Right ventricle myocardium inferior (tissue), 1 donor: Measurements from ENCODE around the gene ERFE. TPM values are rescaled to one million over a fixed set of nuclear protein-coding genes. Genes with fewer than 3 reads are reported as not detected.
A peak's percentile ranks its signal among the peaks of the same experiment; 100 is the strongest.
"Not testable (repeated sequence)": the region's sequence is repeated elsewhere in the genome, so short reads cannot be mapped to it uniquely, and the experiment has no call there.

Source experiments
- ATAC-seq: fragments of 200-7000 bp; cut with Tn5 transposase; one replicate; pipeline ENCODE4 v1.9.1; 2020; ENCODE audit warnings: mild to moderate bottlenecking, moderate library complexity
- DNase-seq: peaks from one replicate; pipeline ENCODE4 v3.0.0; 2021; ENCODE audit errors: missing footprints
- intact Hi-C: fragments of 100-400 bp; cut with DNase I; formaldehyde crosslinking; loops from one replicate; pipeline ENCODE4 v1.11.0; 2022
- total RNA-seq: library from RNA; stranded (reverse); fragmentation: NEBNext Ultra II Directional; extraction: Animal tissue kit (Norgen Biotek cat#: 25700); gene quantifications from one replicate; pipeline ENCODE4 v1.2.1, GENCODE V29; 2021
- donor health status: DM: no; HTN: yes; CAD: no; lungs with severe emphysema.

Gene ERFE
- total RNA-seq, 1 donor from 2014 or later: 0.51 TPM

DNA sequence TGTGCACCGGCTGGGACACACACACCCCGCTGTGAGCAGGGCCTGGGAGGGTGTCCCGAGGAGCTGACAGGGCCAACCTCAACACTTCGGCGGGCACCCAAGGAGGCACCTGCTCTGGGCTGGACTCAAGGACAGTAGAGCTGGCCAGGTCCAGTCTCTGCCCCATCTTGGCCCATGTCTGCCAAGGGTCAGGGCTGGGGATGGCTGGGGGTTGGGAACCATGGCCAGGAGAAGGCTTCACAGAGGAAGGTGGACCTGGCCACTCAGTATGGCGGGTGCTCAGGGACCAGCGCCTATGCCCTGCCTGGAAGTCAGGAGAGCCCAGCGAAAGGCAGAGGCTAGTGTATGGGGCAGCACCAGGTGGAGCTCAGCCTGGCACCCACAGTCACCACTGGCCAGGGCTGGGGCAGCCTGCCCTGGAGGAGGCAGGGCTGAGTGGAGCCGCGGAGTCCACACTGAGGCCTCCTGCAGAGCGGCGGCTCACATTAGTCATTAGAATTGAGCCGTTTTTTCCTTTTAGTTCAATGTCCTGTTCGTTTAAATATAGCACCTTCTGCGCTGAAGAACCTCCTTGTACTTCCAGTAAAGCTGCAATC, 4.2 kb downstream of the ERFE start:
- ATAC-seq (no peak), DNase-seq (no peak)
- intact Hi-C loops: loop anchor here (10.0 kb wide), 1 partner anchor 102 kb away; no protein-coding TSS in a partner anchor

DNA sequence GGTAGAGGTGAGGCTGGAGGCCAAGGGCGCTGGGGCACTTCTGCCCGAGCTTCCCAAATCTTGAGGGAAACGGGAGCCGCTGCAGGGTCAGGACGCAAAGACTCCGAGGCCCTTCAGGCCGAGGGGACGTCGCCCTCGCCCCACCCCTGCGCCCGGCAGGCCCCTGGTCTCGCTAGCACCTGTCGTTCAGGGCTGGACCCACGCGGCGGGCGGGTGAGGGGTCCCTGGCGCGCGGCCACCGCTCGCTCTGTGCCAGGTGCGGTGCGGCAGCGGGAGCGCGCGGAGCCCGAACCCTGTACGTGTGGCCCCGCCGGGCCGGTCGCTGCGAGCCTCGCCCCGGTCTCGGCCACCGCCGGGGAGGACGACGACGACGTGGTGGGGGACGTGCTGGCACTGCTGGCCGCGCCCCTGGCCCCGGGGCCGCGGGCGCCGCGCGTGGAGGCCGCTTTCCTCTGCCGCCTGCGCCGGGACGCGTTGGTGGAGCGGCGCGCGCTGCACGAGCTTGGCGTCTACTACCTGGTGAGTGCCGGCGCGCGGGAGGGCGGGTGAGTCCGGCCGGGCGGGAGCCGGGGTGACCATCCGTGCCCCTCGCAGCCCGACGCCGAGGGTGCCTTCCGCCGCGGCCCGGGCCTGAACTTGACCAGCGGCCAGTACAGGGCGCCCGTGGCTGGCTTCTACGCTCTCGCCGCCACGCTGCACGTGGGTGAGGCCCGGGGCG, 4.9 kb downstream of the ERFE start:
- intact Hi-C loops: loop anchor here (10.0 kb wide), 1 partner anchor 101 kb away; no protein-coding TSS in a partner anchor
- no peak for ATAC-seq

DNA sequence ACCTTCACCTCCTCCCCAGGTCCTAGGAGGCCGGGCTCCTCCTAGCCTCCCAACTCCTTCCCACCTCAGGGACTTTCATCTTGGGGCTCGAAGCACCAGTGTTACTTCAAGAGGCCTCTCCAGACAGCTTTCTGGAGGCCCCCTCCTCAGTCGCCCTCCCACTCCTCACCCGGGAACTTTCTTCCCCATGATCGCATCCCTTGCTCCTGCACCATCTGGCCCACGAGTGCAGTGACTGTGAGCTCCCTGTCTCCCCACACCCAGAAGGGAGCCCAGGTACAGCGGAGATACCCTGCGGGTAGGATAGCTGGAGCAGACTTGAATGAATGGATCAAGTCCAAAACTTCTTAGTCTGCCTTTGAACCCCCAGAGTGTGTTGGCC, 6.1 kb downstream of the ERFE start:
- intact Hi-C loops: loop anchor here (10.0 kb wide), 1 partner anchor 100 kb away; no protein-coding TSS in a partner anchor
- no peak for ATAC-seq
- DNase-seq: no peak

More for the DNA sequence above, 4.9 kb downstream of the ERFE start:
- no peak for DNase-seq

DNA sequence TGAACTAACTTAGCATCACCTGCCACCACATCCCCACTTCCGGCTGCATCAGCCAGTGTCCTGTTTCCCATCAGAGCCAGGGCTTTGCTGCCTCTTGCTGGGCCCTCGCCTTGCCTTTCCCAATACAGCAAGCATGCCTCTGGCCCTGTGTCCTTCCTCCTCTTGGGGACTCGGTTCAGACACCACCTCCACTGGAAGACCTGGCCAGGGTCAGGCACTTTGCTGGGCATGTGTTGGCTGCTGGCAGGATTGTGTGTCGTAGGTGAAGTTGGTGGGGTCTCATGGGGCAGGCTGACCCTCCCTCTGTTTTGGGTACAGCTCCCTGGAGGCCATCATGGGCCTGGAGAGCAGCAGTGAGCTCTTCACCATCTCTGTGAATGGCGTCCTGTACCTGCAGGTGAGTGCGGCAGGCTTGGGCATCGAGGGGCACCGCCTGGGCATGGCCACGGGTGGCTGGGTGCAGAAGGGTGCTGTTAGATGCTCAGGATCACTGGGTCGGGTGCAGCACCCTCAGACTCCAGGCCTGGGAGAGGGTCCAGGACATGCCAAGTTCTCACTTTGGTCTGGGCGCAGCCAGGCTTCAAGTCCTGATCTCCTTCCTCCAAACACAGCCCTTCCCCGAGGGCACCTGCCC, 6.6 kb downstream of the ERFE start:
- DNase-seq (no peak), ATAC-seq (no peak)
- intact Hi-C loops: loop anchor here (10.0 kb wide), 1 partner anchor 99 kb away; no protein-coding TSS in a partner anchor

DNA sequence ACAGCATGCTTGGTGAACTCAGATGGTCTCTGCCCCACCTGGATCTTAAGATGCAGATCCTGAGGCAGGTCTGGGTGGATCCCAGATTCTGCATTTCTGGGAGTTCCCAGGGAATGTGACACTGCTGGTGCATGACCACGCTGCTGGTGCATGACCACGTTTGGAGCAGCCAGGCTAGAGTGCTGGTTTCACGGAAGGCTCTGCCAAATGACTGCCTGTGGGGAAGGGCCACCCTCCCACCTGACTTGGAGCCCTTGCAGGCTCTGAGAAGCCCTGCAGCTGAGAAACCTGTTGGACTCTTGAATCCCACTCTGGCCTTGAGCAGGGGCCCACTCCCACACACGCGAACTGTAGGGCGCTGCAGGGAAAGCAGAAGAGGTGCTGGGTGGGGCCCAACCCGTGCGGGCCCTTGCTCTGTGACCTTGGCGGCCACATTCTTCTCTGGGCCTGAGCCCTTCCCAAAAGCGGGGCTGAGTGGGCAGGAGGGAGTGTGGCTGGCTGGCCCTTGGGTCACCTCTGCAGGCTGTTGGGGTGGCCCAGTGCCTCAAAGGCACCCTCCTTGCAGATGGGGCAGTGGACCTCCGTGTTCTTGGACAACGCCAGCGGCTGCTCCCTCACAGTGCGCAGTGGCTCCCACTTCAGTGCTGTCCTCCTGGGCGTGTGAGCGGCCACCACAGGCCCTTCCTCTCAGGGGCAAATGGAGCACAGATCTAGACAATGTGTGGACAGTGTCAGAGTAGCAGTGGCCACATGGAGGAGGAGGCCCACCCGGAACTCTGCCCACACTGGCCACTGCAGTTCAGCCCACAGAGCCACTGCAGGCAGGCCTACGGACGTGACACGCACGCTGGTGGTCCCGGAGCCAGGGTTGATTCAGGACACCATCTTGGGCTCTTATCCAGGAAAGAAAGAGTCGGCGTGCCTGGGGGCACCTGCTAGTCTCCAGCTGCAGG, 7.9 kb downstream of the ERFE start:
- intact Hi-C loops: loop anchor here (10.0 kb wide), 1 partner anchor 98 kb away; no protein-coding TSS in a partner anchor
- ATAC-seq (no peak), DNase-seq (no peak)

DNA sequence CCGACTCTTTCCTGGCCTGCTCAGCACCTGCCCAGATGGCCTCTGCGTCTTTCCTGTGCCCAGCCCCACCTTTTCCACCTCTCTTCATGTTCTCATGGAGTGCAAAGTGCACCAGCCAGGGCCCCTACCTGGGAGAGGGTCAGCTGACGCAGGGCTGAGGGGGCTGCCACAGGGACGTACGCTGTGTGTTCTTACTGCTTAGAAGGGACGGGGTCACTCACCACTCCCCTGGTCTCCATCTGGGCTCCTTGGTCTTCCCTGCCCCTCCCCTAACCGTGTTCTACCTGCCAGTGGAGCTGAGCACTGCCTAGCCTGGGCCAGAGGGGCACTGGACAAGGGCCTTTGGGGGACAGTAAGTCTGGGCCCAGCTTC, 8.6 kb downstream of the ERFE start:
- ATAC-seq: no peak
- intact Hi-C loops: loop anchor here (10.0 kb wide), 1 partner anchor 97 kb away; no protein-coding TSS in a partner anchor
- DNase-seq: no peak

DNA sequence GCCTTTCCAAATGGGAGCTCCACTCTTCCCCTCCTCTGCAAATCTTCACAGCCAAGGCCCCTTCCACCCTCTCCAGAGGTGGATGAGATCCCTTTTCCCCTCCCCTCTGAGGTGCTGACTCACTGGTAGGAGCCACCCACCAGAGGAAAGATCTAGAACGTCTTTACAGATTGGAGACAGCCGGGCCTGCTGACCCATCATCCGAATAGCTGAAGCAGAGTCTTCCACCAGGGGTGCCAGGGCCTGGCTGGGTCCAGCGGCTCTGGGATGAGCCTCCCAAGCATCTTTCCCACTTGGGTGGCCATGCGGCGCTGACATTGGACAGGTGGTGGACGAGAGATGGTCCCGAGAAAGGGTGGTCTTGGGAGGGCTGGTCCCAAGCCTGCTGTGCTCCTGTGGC, 9.0 kb downstream of the ERFE start:
- DNase-seq (no peak), ATAC-seq (no peak)
- intact Hi-C loops: loop anchor here (10.0 kb wide), 1 partner anchor 97 kb away; no protein-coding TSS in a partner anchor

DNA sequence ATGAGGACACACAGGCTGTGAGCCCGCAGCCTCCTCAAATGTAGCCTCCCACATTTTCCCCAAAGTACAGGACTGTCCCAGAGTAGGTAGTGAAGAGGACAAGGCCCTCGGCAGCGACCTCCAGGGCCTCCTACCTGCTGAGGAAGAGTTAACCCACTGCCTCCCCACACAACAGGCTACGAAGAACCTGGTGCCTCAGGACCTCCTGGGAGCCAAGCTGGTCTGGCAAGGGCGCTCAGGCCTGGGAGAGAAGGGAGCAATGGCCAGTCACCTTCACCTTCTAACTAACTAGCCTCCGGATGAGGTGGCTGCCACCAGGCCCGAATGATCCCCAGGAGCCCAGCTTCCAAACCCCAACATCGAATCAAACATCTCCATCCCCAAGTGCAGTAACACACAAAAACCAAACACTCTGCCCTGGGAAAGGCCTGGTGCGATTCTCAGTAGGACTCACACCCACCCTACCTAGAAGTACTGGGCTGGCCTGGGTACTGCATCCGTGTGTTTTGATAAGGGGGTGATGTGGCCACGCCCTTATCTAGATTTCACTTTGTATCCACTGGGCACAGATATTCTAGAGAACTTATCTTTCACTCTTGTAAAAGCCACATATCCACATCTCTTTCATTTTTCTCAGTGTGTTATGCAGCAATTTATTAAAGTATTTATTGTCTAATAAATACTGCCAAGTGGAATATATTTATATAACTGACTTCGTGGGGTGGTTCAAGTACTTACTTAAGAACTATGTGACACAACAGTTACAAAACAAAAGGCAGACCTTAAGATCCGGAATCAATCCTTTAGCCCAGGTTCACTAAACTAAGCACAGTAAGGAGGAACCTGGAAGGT, 9.7 kb downstream of the ERFE start:
- ATAC-seq (no peak), DNase-seq (no peak)
- intact Hi-C loops: loop anchor here (10.0 kb wide), 1 partner anchor 96 kb away; no protein-coding TSS in a partner anchor

DNA sequence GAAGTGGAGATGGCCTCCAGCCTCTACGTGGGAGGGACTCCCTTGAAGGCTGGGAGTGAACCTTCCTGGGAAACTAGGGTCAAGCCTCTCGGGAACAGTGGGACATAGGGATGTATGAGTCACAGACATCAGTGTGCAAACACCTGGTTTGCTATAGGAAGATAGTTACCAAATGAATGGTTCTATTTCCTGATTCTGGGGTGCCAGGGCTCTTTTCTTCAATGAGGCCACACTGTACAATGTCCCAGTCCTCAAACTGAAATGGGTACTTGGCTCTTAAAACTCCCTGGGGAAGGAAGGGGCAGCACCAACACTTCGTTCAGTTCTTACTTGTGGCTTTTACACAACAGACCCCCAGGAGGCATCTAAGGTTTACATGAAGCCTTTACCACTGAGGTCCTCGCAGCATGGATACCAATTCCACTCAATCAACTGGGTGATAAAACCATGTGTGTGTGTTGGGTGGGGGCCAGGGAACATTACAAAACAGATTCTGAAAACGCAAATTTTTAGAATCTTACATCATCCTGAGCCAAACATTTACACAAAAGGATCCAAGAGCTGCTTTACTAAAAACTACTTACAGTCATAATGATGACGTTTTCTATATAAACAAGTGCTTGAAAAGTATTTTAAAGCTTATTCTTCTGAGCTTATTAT, 10.4 kb downstream of the ERFE start:
- DNase-seq (no peak), ATAC-seq (peak; percentile 11)
- intact Hi-C loops: loop anchor here (10.0 kb wide), 1 partner anchor 96 kb away; no protein-coding TSS in a partner anchor

DNA sequence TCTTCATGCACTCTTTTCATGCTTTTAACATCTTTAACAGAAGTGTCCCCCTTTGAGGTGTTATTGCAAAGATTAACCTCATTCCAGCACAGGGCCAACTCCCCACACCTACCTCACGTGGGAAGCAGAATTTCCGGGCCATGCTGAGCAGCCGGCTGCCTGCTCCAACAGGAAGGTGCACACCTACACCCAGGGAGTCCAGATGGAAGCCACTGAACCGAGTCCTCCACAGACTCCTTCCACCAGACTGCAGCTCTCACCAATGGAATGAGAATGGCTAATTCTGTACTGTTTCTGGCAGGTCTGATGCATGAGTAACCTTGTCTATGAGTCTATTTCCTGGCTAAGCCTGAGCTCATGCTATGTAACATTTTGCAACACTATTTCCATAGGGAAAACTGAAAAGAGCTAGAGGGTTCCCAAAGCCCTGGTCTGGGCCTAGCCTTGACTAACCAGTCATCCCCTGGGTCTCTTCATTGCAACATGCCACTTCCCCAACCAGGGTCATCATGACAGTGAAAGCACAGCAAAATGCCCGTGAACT, 11.0 kb downstream of the ERFE start:
- intact Hi-C loops: loop anchor here (10.0 kb wide), 1 partner anchor 95 kb away; no protein-coding TSS in a partner anchor
- ATAC-seq (peak; percentile 71), DNase-seq (no peak)

DNA sequence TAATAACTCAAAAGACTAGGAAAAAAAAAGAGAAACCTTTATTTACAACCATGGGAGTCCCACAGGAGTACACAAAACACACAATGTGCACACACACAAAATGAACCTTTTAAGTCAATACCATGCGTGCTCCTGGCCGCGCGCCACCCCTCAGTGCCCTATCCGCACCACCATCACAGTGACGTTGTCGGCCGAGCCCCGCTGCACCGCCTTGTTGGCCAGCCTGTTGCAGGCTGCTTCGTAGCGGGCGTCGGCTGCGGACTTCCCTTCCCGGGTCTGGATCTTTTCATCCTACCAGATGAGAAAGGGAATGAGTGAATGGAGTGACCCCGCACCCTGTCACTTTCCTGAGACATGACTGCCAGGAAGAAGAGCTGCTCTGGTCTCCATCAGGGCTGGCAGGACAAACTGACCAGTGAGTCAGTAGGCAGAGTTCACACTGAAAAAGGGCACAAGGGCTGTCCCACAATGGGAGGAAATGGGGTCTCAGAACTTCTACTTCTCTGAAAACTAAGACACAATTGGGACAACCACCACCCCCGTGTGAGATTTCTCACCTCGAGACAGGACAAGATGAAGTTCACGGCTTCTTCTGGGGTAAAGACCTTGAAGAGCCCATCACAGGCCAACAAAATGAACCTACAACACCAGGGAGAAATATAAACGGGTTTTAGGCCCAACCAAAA, 11.8 kb downstream of the ERFE start:
- ATAC-seq: no peak
- intact Hi-C loops: no loop called here
- no peak for DNase-seq

DNA sequence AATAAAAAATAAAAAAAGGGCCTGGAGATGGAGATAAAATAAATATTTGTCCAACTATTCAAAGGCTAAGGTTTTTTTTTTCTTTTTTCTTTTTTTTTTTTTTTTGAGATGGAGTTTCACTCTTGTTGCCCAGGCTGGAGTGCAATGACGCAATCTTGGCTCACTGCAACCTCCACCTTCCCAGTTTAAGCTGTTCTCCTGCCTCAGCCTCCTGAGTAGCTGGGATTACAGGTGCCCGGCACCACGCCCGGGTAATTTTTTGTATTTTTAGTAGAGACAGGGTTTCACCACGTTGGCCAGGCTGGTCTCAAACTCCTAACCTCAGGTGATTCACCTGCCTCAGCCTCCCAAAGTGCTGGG, 12.3 kb downstream of the ERFE start:
- ATAC-seq, intact Hi-C loops, DNase-seq: not testable (repeated sequence)

DNA sequence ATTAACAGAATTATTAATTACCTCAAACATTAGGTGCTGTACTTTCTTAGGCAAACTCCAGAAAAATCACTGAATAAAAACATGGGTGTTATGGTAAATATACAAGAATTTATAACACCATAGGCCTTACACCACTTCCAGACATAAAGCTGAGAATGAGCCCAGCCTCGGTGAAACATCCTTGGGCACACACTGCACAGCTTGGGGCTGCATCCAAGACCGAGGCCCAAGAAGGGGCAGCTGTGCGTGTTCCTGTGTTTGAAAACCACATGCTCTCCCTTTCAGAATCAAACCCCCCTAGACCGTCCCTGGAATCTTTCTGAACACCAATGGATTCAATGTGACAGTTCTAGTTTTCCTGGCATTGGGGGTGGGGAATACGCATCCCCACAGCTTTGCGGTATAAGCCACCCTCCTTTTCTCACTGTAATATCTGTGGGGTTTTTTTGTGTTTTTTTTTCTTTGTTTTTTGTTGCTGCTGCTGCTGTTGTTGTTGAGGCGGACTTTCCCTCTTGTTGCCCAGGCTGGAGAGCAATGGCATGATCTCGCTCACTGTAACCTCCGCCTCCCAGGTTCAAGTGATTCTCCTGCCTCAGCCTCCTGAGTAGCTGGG, 12.9 kb downstream of the ERFE start:
- ATAC-seq: no peak
- intact Hi-C loops: no loop called here
- DNase-seq: no peak

DNA sequence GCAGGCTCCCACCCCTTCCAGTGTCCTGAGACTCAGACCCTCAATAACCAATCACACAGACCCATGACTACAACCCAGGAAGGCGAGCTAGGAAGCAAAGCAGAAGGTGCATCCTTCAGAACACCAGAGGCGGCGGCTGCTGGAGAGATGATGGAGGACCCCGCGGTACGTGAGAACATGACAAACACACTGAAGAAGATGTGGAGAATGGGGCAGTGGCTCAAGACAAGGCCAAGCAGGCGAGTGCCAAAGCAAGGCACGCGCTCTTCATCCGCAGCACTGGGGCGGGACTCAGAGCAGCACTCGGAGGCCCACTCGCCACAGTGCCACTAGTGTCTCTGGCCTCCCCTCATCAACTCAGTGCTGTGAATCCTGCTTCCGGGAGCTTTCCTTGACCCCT, 13.7 kb downstream of the ERFE start:
- ATAC-seq (no peak), DNase-seq (no peak)
- intact Hi-C loops: no loop called here

DNA sequence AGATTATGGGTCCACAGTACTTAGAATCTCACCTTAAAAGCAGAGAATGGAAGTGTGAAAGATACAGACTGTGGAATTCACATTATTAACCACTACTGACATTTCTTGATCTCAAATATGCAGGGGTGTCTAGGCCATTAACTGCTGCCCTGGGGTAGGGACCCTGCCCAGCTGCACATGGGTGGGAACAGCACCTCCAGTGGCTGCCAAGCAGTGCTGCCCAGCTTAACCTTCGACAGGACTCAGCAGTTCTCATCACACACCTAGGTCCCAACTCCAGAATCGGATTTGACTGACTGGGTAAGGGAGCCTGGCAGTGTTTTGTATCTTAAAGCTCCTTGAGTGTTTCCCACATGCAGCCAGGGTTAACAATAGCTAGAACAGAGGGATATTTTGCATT, 14.9 kb downstream of the ERFE start:
- intact Hi-C loops: no loop called here

DNA sequence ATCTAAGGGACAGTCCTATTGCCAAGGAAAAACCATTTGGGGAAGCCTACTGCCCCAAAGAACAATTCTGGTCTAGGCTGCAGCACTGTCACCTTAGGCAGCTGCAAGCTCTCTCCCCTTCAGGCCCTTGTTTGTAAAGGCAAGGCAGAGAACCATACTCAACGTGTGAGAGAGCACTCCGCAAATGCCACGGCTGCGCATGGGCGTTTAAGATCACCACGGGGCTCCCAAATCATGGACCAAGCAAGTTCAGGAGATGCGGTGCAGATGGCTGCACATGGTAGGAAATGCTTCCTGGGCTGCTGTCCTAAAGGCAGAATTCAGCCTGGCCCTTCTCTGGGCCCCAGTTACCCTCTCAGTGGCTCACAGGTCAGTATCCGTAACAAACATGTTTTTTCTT, 15.5 kb downstream of the ERFE start:
- DNase-seq: no peak
- intact Hi-C loops: no loop called here
- ATAC-seq: no peak

More for the DNA sequence above, 14.9 kb downstream of the ERFE start:
- ATAC-seq: no peak
- DNase-seq: no peak
